CD4-positive, alpha-beta T cell treated with Interleukin-21 for 1 hour (primary cell): Measurements from ENCODE around the gene ISM2.
A peak's percentile ranks its signal among the peaks of the same experiment; 100 is the strongest.

Experiments
- DNase-seq: peaks from one replicate; pipeline ENCODE4 v3.0.0-alpha.2; 2020

The ISM2 gene

GRCh38 chr14:77459072-77459723 lies 39.4 kb downstream of the ISM2 start:
- peak; percentile 68 for DNase-seq

- peak; percentile 28 for DNase-seq
These were observed 40.2 kb downstream of the ISM2 start for GRCh38 chr14:77458249-77458950.

- peak; percentile 97 for DNase-seq
These were observed 40.9 kb downstream of the ISM2 start, which contains the start of the genes AHSA1 and VIPAS39 for GRCh38 chr14:77457522-77458248. Gene AHSA1, plus strand, starts transcription at chr14:77458093. Its CDS starts 97 bp downstream, at chr14:77458190. Gene VIPAS39, minus strand, starts transcription at chr14:77457601. Its CDS starts 3,499 bp downstream, at chr14:77454102.

- peak; percentile 20 for DNase-seq
These were observed 41.5 kb downstream of the ISM2 start for GRCh38 chr14:77457115-77457521.

- no peak for DNase-seq
These were observed 42.5 kb downstream of the ISM2 start for GRCh38 chr14:77455966-77456640.

- DNase-seq = no peak
These were observed 56.4 kb downstream of the ISM2 start for GRCh38 chr14:77442196-77442595.

- no peak for DNase-seq
These were observed 58.8 kb downstream of the ISM2 start for GRCh38 chr14:77439861-77440260.

GRCh38 chr14:77438596-77438995 lies 60.0 kb downstream of the ISM2 start:
- DNase-seq = no peak

- DNase-seq = no peak
These were observed 62.6 kb downstream of the ISM2 start for GRCh38 chr14:77436042-77436441.

- no peak for DNase-seq
These were observed 72.2 kb downstream of the ISM2 start for GRCh38 chr14:77426396-77426795.

- no peak for DNase-seq
These were observed 73.8 kb downstream of the ISM2 start for GRCh38 chr14:77424862-77425261.
